GM18867 (cell line): ENCODE results near the gene OR4D11.
A peak's percentile ranks its signal among the peaks of the same experiment; 100 is the strongest.
"Not testable (repeated sequence)": the region's sequence is repeated elsewhere in the genome, so short reads cannot be mapped to it uniquely, and the experiment has no call there.

ENCODE experiments used
- ATAC-seq: cut with Tn5 transposase; IDR thresholded peaks from one replicate; pipeline ENCODE4 v1.9.1; 2021; ENCODE audit warnings: mild to moderate bottlenecking, moderate library complexity; ENCODE audit not compliant: unreplicated experiment

Gene OR4D11

GRCh38 chr11:59503276-59503675 is at the start of gene OR4D11:
Gene OR4D11, plus strand, starts transcription at chr11:59503576. Its CDS starts 0 bp downstream, at chr11:59503576.
- ATAC-seq: no peak

GRCh38 chr11:59456661-59457060 is 46.7 kb upstream of the OR4D11 start, which contains the start of gene OR4D6:
Gene OR4D6, plus strand, starts transcription at chr11:59456961. Its CDS starts 0 bp downstream, at chr11:59456961.
- no peak for ATAC-seq

GRCh38 chr11:59459916-59460315 is 43.5 kb upstream of the OR4D11 start:
- no peak for ATAC-seq

DNA sequence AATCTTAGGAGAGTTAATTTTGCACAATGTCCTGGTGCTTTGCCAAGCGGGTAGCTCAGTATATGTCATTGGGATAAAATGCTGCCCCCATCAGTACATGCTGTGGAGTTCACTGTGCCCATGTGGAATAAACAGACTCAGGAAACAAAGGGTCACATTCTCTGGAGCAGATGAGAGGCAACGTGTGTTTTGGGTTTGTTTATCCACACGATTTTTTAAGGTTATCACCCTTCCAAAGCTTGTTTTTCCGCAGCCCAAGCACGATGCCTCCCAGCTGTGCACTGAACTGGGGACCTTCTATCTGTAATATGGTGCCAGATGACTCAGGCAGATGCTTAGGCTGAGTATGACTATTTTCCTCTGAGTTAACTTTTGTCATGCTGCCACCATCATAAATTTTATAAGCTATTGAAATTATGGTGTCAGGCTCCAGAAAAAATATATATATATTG is 40.2 kb upstream of the OR4D11 start:
- no peak for ATAC-seq

DNA sequence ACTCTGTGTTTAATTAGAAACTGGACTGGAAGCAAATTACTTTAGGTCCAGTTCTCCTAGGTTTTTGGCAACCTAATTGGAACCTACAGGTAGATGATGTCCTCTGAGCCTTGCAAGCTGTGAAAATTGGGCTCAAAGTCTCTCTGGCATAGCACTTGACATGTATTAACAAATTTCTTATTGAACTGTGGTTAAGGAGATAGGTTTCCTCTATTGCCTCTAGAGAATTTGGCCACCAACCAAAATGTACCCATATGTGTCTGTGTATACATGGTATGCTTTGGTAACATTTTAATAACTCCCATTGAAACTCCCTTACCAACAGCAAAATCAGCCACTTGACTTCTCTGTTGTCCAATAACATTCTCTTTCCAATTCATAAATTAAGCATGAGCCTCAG is 30.4 kb upstream of the OR4D11 start, which contains the start of gene OR4D10:
Gene OR4D10 (plus strand): TSS at position 301 of the 400 bp plus-strand sequence. CDS start 4,115 bp downstream, outside the sequence.
- no peak for ATAC-seq

- no peak for ATAC-seq
Observed at GRCh38 chr11:59475176-59475575, 28.2 kb upstream of the OR4D11 start.

DNA sequence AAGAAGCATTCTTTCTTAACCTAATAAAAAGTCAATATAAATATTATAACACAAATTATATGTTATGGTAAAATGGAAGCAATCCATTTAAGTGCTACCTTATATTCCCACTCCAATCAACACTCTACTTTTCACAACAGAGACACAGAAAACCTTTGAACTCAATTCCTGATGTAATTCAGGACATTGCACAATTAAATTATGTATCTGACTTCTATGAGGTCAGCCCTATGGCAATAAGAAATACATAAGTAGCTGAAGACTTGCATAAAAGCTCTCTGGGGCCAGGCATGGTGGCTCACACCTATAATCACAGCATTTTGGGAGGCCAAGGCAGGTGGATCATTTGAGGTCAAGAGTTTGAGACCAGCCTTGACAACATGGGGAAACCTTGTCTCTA is 23.5 kb upstream of the OR4D11 start:
- no peak for ATAC-seq

- ATAC-seq: no peak
Observed at GRCh38 chr11:59480359-59480758, 23.0 kb upstream of the OR4D11 start.

GRCh38 chr11:59501931-59502330 is 1.4 kb upstream of the OR4D11 start:
- ATAC-seq: peak; percentile 75

DNA sequence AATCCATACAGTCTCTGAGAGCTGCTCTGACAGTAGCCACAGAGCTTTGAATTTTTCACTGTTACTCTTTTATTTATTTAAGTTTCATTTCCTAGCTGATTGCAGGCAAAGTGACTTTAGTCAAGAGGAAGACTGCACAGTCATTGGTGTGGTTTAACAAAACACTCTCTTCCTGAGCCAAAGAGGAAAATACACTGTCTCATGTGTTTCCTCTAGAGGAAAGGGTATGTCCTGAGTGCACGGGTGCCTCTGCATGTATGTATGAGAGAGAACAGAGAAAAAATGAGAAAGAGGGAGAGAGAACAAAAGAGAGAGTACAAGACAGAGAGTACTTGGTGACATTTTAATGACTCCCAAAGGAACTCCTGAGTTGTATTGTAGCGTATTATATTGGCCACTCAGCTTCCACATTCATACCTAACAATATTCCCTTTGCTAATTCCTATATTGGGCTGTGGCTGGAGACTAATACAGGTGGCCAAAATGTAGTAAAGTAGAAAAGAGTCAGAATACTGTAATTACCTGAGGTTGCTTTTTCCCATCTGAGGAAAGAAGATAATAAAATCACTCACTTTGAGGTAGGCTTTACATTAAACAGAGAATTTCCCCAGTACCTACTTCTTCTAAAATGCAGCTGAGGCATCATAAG is 7.7 kb downstream of the OR4D11 start, which contains the start of gene OR4D9:
Gene OR4D9 (plus strand): TSS at position 599 of the 649 bp plus-strand sequence. CDS start 3,374 bp downstream, outside the sequence.
- ATAC-seq: no peak

GRCh38 chr11:59511675-59512074 is 8.3 kb downstream of the OR4D11 start:
- ATAC-seq: no peak

DNA sequence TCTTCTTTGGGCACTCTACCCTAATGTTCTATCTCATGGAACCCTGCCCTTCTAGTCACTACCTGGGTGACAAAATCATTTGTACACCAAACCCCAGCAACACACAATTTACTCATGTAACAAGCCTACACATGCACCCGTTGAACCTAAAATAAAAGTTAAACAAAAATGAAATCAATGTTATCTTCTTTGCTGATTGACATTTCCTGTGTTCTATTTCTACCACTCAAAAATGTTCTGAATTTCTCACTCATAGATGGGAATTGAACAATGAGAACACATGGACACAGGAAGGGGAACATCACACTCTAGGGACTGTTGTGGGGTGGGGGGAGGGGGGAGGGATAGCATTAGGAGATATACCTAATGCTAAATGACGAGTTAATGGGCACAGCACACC is 16.8 kb downstream of the OR4D11 start:
- ATAC-seq: not testable (repeated sequence)

DNA sequence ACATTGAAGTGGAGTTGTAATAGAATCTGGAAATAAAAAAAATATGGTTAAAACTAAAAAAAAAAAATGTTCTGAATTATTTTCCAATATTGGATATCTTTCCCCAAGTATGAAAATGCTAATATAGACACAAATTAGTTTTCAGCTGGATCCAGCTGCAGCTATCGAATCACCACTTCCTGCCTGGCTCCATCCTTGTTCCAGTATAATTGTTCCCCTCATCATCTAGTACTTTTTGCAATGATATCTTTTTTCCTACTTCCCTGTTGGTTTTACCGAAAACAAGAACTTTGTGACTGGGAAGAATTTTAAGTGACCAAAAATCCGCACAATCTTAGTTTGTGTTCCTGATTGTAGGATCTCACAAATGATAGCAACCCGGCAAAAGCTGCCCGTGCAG is 17.4 kb downstream of the OR4D11 start:
- ATAC-seq: no peak

GRCh38 chr11:59523541-59523940 is 20.2 kb downstream of the OR4D11 start:
- no peak for ATAC-seq

GRCh38 chr11:59528711-59529110 is 25.3 kb downstream of the OR4D11 start:
- ATAC-seq: no peak

DNA sequence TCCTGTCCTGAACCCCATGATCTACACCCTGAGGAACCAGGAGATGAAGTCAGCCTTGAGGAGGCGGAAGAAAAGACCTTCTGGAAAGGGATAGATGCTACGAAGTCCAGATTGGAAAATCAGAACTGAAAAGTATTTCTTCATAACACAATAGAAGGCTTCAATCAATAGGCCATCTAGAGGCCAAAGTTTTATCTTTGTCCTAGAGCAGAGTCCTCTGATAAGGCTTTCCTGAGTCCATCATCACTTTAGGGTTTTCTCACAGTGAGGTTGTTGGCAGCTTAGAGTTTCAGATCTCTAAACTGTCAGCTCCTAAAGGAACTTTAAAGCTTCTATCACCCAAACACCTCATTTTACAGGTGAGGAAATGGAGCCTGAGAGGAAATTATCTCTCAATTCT is 29.2 kb downstream of the OR4D11 start:
- ATAC-seq: no peak

GRCh38 chr11:59534676-59535075 is 31.3 kb downstream of the OR4D11 start:
- no peak for ATAC-seq

DNA sequence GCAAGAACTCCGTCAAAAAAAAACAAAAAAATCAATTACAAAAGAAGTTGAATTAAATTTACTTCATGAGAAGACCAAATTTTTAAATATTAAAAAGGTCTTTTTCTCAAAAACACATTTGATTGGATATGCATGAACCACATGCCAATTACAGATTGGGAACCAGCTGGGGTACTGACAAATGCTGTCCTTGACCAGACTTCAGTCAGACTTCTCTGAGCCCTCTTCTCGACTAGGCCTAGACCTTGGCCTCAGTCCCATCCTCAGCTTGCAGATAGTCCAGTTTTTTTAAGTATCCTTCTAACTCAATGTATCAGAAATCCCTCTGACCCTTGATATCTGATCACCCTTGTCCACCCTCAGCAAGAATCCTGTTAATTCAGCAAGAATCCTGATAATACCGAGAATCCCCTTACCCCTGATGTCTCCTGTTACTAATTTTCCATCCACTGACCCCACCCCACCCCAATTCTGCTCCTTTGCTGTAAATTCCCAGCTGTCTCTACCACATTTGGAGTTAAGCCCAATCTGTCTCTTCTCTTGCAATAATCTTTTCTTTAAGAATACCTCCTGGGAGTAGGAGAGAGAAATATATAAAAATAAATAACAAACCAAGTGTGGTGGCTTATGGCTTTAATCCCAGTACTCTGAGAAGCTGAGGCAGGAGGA is 38.9 kb downstream of the OR4D11 start:
- ATAC-seq: no peak

DNA sequence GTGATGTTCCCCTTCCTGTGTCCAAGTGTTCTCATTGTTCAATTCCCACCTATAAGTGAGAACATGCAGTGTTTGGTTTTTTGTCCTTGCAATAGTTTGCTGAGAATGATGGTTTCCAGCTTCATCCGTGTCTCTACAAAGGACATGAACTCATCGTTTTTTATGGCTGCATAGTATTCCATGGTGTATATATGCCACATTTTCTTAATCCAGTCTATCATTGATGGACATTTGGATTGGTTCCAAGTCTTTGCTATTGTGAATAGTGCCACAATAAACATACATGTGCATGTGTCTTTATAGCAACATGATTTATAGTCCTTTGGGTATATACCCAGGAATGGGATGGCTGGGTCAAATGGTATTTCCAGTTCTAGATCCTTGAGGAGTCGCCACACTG is 40.3 kb downstream of the OR4D11 start:
- not testable (repeated sequence) for ATAC-seq

GRCh38 chr11:59544869-59545178 is 41.4 kb downstream of the OR4D11 start:
- no peak for ATAC-seq

GRCh38 chr11:59545179-59546020 is 42.0 kb downstream of the OR4D11 start:
- no peak for ATAC-seq
